NCI-H146 treated with DMSO at 0.1 percent for 48 hours (cell line): Measurements from ENCODE around the gene GPR183.

Source experiments
- DNase-seq: peaks from one replicate; lab custom pipeline; 2025; ENCODE audit not compliant: unreplicated experiment; lab: John Stamatoyannopoulos, UW

Gene GPR183

GRCh38 chr13:99295488-99296252, 11.5 kb downstream of the GPR183 start:
- no peak for DNase-seq

GRCh38 chr13:99294958-99295357, 12.2 kb downstream of the GPR183 start:
- DNase-seq = no peak

- DNase-seq = no peak
Measured at GRCh38 chr13:99294198-99294597, 13.0 kb downstream of the GPR183 start.

- no peak for DNase-seq
Measured at GRCh38 chr13:99293178-99293577, 14.0 kb downstream of the GPR183 start.

- no peak for DNase-seq
Measured at GRCh38 chr13:99290894-99291293, 16.3 kb downstream of the GPR183 start.

GRCh38 chr13:99289674-99290337, 17.4 kb downstream of the GPR183 start:
- no peak for DNase-seq

GRCh38 chr13:99289271-99289670, 17.9 kb downstream of the GPR183 start:
- no peak for DNase-seq

GRCh38 chr13:99288089-99288488, 19.1 kb downstream of the GPR183 start:
- no peak for DNase-seq

GRCh38 chr13:99287551-99287950, 19.6 kb downstream of the GPR183 start:
- DNase-seq = no peak

- no peak for DNase-seq
Measured at GRCh38 chr13:99285432-99286182, 21.6 kb downstream of the GPR183 start.

GRCh38 chr13:99282264-99283231, 24.7 kb downstream of the GPR183 start:
- no peak for DNase-seq

GRCh38 chr13:99281811-99282263, 25.4 kb downstream of the GPR183 start:
- no peak for DNase-seq

- DNase-seq = no peak
Measured at GRCh38 chr13:99280166-99280565, 27.0 kb downstream of the GPR183 start.

GRCh38 chr13:99279637-99280036, 27.6 kb downstream of the GPR183 start:
- DNase-seq = no peak

GRCh38 chr13:99278843-99279242, 28.4 kb downstream of the GPR183 start:
- no peak for DNase-seq

GRCh38 chr13:99278200-99278599, 29.0 kb downstream of the GPR183 start:
- DNase-seq = no peak

- no peak for DNase-seq
Measured at GRCh38 chr13:99277629-99278028, 29.6 kb downstream of the GPR183 start.

- DNase-seq = no peak
Measured at GRCh38 chr13:99276706-99277105, 30.5 kb downstream of the GPR183 start.

GRCh38 chr13:99275093-99275469, 32.1 kb downstream of the GPR183 start:
- DNase-seq = no peak

GRCh38 chr13:99273128-99273527, 34.1 kb downstream of the GPR183 start:
- DNase-seq = no peak

GRCh38 chr13:99272481-99272880, 34.7 kb downstream of the GPR183 start:
- DNase-seq = no peak
